ENCODE data around the gene RIPK3.

The RIPK3 gene

DNA sequence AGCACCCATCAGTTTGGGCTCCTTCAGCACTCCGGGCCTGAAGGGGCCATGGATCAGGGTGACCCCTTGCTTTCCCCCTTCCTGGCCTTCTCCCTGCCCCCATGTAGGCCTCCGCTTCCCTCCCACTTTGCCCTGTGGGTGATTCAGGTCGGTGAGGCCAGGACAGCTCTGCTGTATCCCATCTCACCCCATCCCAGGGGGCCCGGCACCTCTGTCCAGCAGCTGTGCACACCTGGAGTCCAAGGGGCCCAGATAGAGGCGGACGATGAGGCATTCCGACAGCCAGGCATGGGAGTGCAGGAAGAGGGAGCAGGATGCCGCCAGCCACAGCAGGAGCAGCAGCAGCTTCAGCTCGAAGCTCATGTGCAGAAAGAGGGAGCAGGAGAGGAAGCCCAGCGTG is 17.1 kb downstream of the RIPK3 start:
- no peak for DNase-seq (ENCODE audit: low spot score)

DNA sequence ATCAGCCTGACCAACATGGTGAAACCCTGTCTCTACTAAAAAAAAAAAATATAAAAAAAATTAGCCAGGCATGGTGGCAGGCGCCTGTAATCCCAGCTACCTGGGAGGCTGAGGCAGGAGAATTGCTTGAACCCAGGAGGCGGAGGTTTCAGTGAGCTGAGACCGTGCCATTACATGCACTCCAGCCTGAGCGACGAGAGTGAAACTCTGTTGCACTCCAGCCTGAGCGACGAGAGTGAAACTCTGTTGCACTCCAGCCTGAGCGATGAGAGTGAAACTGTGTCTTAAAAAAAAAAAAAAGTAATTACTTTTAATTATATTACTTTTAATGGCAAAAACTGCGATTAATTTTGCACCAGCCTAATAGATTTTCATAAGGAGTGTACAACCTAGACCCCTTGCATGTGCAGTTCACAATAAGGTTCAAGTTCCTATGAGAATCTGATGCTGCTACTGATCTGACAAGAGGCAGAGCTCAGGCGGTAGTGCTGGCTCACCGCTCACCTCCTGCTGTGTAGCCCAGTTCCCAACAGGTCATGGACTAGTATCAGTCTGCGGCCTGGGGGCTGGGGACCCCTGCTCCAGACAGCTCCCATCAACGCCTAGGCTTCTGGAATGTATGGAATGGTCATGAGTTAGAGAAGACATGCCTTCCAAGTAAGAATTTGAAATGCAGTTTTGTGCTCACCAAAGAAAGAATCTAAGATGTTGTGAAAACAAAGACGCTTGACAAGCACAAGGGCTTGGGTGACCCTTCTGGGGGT is 18.4 kb downstream of the RIPK3 start:
- DNase-seq (ENCODE audit: low spot score), result no peak

- no peak for DNase-seq (ENCODE audit: low spot score)
Measured at GRCh38 chr14:24317141-24317928, 22.5 kb downstream of the RIPK3 start.

DNA sequence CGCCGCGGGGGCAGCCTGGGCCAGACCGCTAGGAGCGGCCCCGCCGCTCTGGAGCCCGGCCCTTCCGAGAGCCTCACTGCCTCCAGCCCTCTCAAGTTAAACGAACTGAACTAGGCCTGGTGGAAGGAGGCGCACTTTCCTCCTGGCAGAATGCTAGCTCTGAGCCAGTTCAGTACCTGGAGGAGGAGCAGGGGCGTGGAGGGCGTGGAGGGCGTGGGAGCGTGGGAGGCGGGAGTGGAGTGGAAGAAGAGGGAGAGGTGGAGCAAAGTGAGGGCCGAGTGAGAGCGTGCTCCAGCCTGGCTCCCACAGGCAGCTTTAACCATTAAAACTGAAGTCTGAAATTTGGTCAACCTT is 23.2 kb downstream of the RIPK3 start:
- DNase-seq (ENCODE audit: low spot score), result no peak

- DNase-seq (ENCODE audit: low spot score), result no peak
Measured at GRCh38 chr14:24315807-24316596, 23.8 kb downstream of the RIPK3 start.

DNA sequence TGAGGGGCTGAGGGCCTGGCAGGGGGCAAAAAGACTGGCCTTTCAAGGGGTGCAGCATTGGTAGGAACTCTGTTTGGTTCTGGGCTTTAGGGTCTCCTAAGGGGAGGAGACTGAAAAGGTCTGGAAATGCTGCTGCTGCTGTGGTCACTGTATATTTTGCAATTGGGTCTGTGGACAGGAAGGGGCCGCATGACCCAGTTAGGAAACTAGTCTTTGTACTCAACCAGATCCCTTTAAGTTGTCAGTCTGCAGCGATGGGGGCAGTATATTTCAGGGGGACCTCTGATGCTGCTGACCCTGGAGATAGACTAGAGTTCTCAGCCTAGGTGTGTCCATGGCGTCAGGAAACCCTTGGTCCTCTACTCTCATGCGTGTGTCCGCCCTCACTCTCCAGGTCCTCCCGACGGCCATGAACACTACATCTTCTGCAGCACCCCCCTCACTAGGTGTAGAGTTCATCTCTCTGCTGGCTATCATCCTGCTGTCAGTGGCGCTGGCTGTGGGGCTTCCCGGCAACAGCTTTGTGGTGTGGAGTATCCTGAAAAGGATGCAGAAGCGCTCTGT is 24.5 kb downstream of the RIPK3 start:
- DNase-seq (ENCODE audit: low spot score), result no peak

GRCh38 chr14:24314377-24315193 is 25.2 kb downstream of the RIPK3 start:
- DNase-seq (ENCODE audit: low spot score), result no peak

- DNase-seq (ENCODE audit: low spot score), result no peak
Measured at GRCh38 chr14:24313913-24314312, 25.9 kb downstream of the RIPK3 start.

GRCh38 chr14:24312736-24313507 is 26.9 kb downstream of the RIPK3 start:
- no peak for DNase-seq (ENCODE audit: low spot score)

GRCh38 chr14:24311837-24312615 is 27.8 kb downstream of the RIPK3 start:
- DNase-seq (ENCODE audit: low spot score), result no peak

- DNase-seq (ENCODE audit: low spot score), result peak; percentile 77
Measured at GRCh38 chr14:24310646-24311604, 28.9 kb downstream of the RIPK3 start, which contains the start of gene LTB4R. LTB4R (plus strand) TSS chr14:24311502; CDS start chr14:24315652, 4,150 bp downstream.

DNA sequence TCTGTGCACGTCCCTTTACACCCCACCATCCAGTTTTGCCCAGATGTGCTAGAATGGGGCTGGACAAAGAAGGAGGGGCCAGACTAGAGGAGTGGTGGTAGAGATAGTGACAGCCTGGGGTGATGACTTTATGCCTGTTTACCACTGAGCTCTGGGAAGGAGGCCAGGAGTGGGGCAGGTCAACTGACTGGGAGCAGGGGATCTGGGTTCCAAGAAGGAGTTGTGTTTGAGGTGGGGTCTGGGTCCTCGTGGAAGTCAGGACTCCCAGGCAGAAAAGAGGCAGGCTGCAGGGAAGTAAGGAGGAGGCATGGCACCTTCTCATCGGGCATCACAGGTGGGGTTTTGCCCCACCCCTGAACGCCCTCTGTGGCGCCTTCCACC is 29.5 kb downstream of the RIPK3 start:
- no peak for DNase-seq (ENCODE audit: low spot score)

DNA sequence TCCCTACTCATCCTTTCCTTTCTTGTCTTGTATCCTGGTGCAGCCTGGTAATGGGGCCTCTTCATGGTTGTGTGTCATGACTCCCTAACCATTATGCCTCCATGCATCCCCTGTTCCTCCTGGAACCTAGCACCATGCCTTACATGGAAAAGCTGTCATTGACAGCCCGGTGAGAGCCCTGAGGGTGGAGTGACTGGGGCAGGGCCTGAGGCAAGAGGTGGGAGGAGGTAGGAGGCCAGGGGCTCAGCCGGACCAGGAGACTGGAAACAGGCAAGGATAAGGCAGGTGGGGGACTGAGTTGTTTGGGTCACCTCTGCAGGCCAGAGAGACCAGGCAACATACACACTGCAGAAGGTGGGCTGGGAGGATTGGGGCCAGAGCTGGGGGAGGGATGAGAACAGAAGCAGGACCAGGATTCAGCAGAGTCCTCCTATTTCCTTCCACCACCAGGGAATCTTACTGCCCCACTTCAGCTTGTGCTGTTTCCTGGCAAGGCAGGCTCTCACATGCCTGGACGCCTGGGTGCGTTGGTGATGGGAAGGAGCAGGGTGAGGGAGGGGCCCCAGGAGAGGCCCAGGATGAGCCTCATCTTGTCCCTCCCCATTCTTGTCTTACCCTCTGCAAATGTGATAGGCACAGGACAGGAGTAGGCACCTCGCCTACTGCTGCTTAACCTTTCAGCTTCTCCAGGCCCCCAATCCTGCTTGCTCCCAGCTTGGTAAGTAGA is 30.1 kb downstream of the RIPK3 start, which contains the start of gene LTB4R2:
Gene LTB4R2, plus strand, starts transcription at position 603 of the 727 bp plus-strand sequence. CDS start 525 bp downstream, outside the sequence.
- no peak for DNase-seq (ENCODE audit: low spot score)

- DNase-seq (ENCODE audit: low spot score), result no peak
Measured at GRCh38 chr14:24308342-24309124, 31.3 kb downstream of the RIPK3 start.

DNA sequence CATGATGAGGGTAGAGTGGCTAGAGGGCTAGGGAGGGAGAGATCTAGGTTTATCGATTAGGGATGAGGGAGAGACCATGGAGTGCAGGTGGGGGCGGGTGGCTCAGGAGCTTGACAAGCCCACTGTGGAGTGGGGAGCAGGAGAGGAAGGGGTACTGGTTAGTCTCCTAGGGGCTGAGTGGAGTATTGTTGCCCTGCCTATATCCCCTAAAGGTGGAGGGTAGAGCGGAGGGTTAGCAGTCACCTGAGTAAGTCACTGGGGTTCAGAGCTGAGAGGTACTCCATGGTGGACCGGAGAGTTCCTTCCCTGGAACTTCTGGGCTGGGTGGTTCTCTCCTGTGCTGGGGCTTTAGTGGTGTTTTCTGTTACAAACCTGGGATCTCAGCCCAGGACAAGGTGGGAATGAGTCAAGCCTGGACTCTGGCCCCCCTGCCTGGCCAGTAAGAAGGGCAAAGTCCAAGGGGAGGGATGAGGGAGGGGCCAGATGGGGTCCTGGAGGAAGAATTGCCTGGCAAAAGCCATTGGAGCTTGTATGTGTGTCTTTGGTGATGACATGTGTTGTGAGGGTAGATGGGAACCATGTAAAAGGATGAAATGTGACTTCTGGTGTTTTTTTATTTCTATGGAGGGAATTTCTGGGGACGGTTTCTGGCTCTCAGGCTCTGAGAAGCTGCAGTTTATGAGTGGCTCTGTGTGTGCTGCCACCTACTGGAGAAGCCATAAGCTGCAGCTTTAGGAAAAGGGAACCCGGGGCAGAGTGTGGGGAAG is 32.0 kb downstream of the RIPK3 start, which contains the start of gene CIDEB:
Gene CIDEB, minus strand, starts transcription at position 403 of the 767 bp plus-strand sequence. Its CDS starts 119 bp downstream, at position 284.
- peak; percentile 73 for DNase-seq (ENCODE audit: low spot score)

DNA sequence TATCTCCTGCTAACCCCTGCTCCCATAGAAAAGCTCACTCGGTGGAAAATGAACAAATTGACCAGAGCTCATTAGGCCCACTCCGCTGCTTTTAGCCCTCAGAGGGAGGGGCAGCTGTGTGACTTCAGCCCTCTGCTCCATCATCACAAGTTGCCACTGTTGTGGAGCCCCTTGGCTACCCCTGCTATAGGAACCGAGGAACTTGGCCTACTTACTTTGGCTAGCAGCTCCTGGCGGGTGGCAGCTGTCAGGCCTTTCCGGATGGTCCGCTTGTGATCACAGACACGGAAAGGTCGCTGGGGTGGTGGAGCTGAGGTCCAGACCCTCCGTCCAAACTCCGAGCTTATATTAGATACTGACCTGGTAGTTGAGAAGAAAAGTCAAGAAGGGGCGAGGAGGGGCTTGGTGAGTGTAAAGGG is 32.6 kb downstream of the RIPK3 start:
- no peak for DNase-seq (ENCODE audit: low spot score)

Data from germinal center (tissue), 1 donor.